ENCODE results near the gene MITF.

The MITF gene

DNA sequence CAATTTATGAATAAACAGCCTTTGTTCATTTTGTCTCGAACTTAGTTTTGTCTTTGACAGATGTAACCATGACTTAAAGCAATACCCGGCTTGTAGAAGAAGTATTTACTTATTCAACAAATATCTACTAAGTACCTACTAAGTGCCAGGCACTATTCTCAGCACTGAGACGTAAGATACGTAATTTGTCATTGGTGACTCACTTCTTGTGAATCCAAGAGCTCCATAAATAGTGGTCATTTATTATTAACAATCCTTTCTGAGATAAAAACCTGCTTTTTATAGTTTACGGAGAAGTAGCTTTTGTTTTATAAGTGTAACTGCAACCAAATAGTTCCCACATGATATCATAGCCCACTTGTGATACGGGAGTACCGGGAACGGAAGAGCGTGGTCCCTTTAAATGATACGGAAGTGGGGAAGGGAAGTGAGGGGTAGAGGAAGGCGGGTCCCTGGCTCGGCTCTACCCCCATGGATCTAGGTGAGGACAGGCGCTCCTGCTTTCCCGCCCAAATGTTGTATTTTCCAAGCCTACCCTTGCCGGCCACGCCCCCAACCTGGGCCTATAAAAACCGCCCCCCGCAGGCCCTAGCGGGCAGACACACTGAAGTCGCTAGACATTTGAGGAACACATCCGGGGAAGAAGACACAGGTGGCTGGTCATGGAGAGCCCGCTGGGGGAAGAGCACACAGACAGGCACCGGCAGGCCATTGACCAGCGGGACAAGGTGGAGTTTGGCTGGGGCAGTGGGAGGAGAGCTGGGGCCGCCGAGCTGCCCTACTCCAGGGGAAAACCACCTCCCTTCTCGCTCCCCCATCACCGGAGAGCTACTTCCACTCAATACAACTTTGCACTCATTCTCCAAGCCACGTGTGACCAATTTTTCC is 260.1 kb downstream of the MITF start, which contains the start of gene SAMMSON:
Gene SAMMSON, plus strand, starts transcription at position 594 of the 888 bp plus-strand sequence.
- DNase-seq (ENCODE audit: insufficient read length, low spot score) (peak; percentile 24), FAIRE-seq (peak; percentile 49)

DNA sequence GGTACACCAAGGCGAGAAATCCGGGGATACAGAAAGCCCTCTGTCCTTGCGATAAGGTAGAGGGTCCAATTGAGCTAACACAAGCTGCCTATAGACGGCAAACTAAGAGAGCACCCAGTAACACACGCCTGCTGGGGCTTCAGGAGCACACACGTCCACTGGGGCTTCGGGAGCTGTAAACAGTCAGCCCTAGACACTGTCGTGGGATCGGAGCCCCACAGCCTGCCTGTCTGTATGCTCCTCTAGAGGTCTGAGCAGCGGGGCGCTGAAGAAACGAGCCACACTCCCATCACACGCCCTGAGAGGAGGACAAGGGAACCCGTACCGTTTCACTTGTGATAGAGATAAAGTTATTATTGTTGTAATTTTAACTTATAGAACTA is 260.8 kb downstream of the MITF start:
- DNase-seq (ENCODE audit: insufficient read length, low spot score), result no peak
- no peak for FAIRE-seq

DNA sequence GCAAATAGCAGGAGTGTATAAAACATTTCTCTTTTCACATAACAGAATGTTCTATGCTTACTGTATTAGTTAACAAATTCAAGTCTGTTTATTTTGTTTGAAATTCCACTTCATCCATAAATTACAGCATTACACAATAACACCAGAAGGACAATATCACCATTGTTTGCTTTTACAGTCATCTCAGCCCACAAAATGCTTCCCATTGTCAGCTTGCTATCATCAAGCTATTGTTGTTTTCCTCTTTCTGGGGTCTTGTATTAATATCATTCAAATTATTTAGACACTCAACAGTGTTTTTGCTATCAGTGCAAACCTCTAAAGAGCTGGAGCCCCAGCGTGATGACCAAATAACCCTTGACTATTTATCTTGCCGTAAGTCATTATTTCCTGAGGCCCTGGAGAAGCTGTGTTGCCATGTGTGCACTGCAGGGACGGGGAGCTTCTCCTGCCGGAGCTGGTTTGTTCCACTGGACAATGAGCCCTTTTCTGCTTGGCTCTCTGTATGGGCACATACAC is 261.4 kb downstream of the MITF start:
- FAIRE-seq (no peak), DNase-seq (ENCODE audit: insufficient read length, low spot score) (no peak)

DNA sequence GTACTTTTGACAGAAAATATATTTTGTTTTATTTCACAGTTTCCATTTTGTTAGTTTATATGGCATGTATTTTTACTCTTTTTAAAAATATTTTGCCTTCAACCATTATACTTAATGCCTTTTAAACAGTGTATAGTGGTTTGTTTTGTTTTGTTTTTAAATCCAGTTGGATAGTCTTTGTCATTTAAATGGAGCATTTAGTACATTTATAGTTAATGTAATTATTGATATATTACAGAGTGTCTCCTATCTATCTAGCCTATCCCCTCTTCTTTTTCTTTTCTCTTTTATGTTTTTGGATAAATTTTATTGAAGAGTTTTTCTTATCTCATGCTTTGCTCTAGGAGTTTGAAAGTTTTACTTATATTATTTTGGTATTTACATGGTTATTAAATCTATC is 263.9 kb downstream of the MITF start:
- no peak for DNase-seq (ENCODE audit: insufficient read length, low spot score)
- no peak for FAIRE-seq

DNA sequence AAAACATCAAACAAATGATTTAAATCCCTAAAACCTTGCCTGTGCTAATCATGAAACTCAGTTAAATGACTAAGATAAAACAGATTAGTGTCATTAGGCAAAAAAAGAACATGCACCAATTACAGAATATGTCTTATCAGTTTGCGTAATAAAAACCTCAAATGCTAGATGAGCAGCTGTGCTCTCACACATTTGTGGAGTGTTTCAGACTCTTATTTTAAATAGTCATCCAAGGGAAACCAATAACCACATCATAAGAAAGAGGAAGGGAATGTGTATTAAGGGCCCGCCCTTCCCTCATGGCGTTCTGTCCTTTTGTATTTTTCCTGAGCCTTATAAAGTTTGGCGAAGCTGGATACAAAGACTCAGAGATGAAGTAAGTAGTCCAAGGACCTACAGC is 266.8 kb downstream of the MITF start:
- no peak for FAIRE-seq
- no peak for DNase-seq (ENCODE audit: insufficient read length, low spot score)

DNA sequence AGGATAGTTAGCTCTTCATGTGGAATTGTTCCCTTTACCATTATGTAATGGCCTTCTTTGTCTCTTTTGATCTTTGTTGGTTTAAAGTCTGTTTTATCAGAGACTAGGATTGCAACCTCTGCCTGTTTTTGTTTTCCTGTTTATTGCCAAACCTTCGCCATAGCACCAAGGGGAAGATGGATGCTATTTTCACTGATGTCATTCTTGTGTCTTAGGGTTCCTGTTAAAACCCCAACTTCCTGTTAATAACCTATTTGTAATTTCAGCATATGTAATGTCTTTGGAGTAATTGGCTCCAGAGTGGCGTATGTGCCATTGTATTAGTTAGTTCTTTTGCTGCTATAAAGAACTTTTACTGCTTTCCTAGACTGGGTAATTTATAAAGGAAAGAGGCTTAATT is 271.1 kb downstream of the MITF start:
- FAIRE-seq (no peak), DNase-seq (ENCODE audit: insufficient read length, low spot score) (no peak)

DNA sequence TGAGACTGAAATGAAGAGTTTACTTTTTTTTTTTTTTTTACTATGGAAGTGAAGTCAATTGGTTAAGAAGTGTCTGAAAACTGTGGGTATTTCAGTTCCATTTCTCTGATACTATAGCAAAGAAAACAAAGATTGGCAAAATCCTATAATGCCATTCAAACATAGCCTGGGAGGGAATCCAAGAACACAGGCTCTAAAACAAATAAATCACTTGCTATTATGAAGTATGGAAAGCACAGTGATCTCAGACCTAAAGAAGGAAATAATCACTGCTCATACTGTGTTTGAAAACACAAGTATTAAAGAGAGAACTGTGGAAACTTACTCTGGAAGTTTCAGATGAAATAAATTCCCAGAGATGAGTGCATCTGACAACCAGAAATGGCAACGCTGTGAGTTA is 272.3 kb downstream of the MITF start:
- DNase-seq (ENCODE audit: insufficient read length, low spot score) (no peak), FAIRE-seq (no peak)

Data from HTR-8/SVneo (cell line).